BLaER1 (cell line): ENCODE results near the gene KRT33B.
"Not testable (repeated sequence)": the region's sequence is repeated elsewhere in the genome, so short reads cannot be mapped to it uniquely, and the experiment has no call there.

ENCODE experiments used
- H3K27ac ChIP-seq: shearing (Covaris generic); formaldehyde crosslinking; 2 replicates; pipeline ENCODE4 v1.8.1; 2022
- H3K27me3 ChIP-seq: shearing (Covaris generic); formaldehyde crosslinking; 2 replicates; pipeline ENCODE4 v1.8.1; 2022
- H3K36me3 ChIP-seq: shearing (Covaris generic); formaldehyde crosslinking; 2 replicates; pipeline ENCODE4 v1.8.1; 2022
- H3K4me1 ChIP-seq: shearing (Covaris generic); formaldehyde crosslinking; 2 replicates; pipeline ENCODE4 v1.8.1; 2022
- H3K4me2 ChIP-seq: shearing (Covaris generic); formaldehyde crosslinking; 2 replicates; pipeline ENCODE4 v1.8.1; 2022
- H3K4me3 ChIP-seq: shearing (Covaris generic); formaldehyde crosslinking; 2 replicates; pipeline ENCODE4 v1.8.1; 2022
- H3K9ac ChIP-seq: shearing (Covaris generic); formaldehyde crosslinking; 2 replicates; pipeline ENCODE4 v1.8.1; 2022
- H3K9me3 ChIP-seq: shearing (Covaris generic); formaldehyde crosslinking; 2 replicates; pipeline ENCODE4 v1.8.1; 2022
- H4K20me1 ChIP-seq: shearing (Covaris generic); formaldehyde crosslinking; 2 replicates; pipeline ENCODE4 v1.8.1; 2022
- Cebpa-rat ChIP-seq: shearing (Covaris generic); IDR thresholded peaks from 2 replicates; pipeline ENCODE4 v1.8.1; 2022

Gene KRT33B

GRCh38 chr17:41393826-41394225, 24.2 kb upstream of the KRT33B start:
- TF ChIP-seq Cebpa-rat: no peak
- no peaks in the 10 kb centered on the region for H4K20me1 ChIP-seq
- H3K36me3 ChIP-seq: no peaks in the 10 kb centered on the region
- H3K4me2 ChIP-seq: no peak overlapping the region
- H3K9ac ChIP-seq: no peak overlapping the region
- H3K9me3 ChIP-seq: no peaks in the 10 kb centered on the region
- no peaks in the 10 kb centered on the region for H3K27me3 ChIP-seq
- no peak overlapping the region for H3K4me3 ChIP-seq
- H3K27ac ChIP-seq: no peak overlapping the region
- H3K4me1 ChIP-seq: no peaks in the 10 kb centered on the region

- no peaks in the 10 kb centered on the region for H3K36me3 ChIP-seq
- H3K9me3 ChIP-seq: no peaks in the 10 kb centered on the region
- TF ChIP-seq Cebpa-rat: no peak
- no peak overlapping the region for H3K4me2 ChIP-seq
- no peaks in the 10 kb centered on the region for H3K4me1 ChIP-seq
- H3K27me3 ChIP-seq: no peaks in the 10 kb centered on the region
- no peak overlapping the region for H3K27ac ChIP-seq
- H4K20me1 ChIP-seq: no peaks in the 10 kb centered on the region
- H3K9ac ChIP-seq: no peak overlapping the region
- H3K4me3 ChIP-seq: no peak overlapping the region
Observed at GRCh38 chr17:41393294-41393693, 23.7 kb upstream of the KRT33B start.

DNA sequence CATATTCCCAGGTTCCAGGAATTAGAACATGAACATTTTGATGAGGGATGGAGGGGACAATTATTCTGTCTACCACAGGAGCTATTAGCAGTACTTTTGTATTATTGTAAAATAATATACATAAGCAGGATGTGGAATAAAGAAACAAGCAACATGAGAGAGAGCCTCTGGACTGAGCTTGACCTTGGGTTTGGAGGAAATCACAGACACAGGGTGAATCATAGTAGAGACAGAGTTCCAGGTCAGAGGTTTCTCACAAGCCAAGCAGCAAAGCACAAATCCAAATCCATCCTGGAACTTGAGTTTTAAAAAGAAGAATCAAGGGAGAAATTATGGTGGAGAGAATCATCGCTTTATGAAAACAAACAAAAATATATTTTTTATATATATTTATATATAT, 22.7 kb upstream of the KRT33B start:
- Histone ChIP-seq H3K9me3 (peaks cover 6% of the 10 kb centered on the region), H3K4me2 (no peak overlapping the region), H3K4me3 (no peak overlapping the region), H3K9ac (no peak overlapping the region), H3K4me1 (no peaks in the 10 kb centered on the region), H3K27me3 (no peaks in the 10 kb centered on the region), H3K27ac (no peak overlapping the region), H4K20me1 (no peaks in the 10 kb centered on the region), H3K36me3 (no peaks in the 10 kb centered on the region)
- TF ChIP-seq Cebpa-rat: no peak

GRCh38 chr17:41391535-41391934, 21.9 kb upstream of the KRT33B start:
- Histone ChIP-seq H3K27ac (no peak overlapping the region), H3K9me3 (peaks cover 13% of the 10 kb centered on the region), H3K27me3 (no peaks in the 10 kb centered on the region), H3K4me2 (no peak overlapping the region), H3K9ac (no peak overlapping the region), H3K36me3 (no peaks in the 10 kb centered on the region), H3K4me1 (no peaks in the 10 kb centered on the region), H3K4me3 (no peak overlapping the region), H4K20me1 (no peaks in the 10 kb centered on the region)
- TF ChIP-seq Cebpa-rat: no peak

- no peak overlapping the region for H3K27ac ChIP-seq
- H3K4me3 ChIP-seq: no peak overlapping the region
- H3K9me3 ChIP-seq: peaks cover 19% of the 10 kb centered on the region
- H3K9ac ChIP-seq: no peak overlapping the region
- TF ChIP-seq Cebpa-rat: no peak
- no peaks in the 10 kb centered on the region for H4K20me1 ChIP-seq
- no peak overlapping the region for H3K4me2 ChIP-seq
- H3K27me3 ChIP-seq: no peaks in the 10 kb centered on the region
- no peaks in the 10 kb centered on the region for H3K4me1 ChIP-seq
- H3K36me3 ChIP-seq: no peaks in the 10 kb centered on the region
Observed at GRCh38 chr17:41390411-41390938, 20.9 kb upstream of the KRT33B start.

- H3K27me3 ChIP-seq: no peaks in the 10 kb centered on the region
- no peak overlapping the region for H3K27ac ChIP-seq
- no peaks in the 10 kb centered on the region for H4K20me1 ChIP-seq
- H3K9ac ChIP-seq: no peak overlapping the region
- H3K4me2 ChIP-seq: no peak overlapping the region
- H3K4me3 ChIP-seq: no peak overlapping the region
- TF ChIP-seq Cebpa-rat: no peak
- no peaks in the 10 kb centered on the region for H3K36me3 ChIP-seq
- peaks cover 19% of the 10 kb centered on the region for H3K9me3 ChIP-seq
- no peaks in the 10 kb centered on the region for H3K4me1 ChIP-seq
Observed at GRCh38 chr17:41387670-41388069, 18.1 kb upstream of the KRT33B start.

DNA sequence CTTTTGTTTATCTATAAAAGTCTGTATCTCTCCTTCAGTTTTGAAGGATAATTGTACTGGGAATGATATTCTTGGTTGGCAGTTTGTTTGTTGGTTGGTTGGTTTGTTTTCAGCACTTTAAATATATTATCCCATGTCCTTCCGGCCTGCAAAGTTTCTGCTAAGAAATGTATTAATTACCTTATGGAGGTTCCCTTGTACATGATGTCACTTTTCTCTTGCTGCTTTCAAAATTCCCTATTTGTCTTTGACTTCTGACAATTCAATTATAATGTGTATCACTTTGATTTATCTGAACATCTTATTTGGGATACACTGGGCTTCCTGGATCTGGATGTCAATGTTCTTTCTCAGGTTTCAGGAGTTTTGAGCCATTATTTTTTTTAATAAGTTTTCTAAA, 16.6 kb upstream of the KRT33B start:
- Histone ChIP-seq H3K4me1 (no peaks in the 10 kb centered on the region), H3K27ac (no peak overlapping the region), H4K20me1 (no peaks in the 10 kb centered on the region), H3K9me3 (peaks cover 19% of the 10 kb centered on the region), H3K36me3 (no peaks in the 10 kb centered on the region), H3K9ac (no peak overlapping the region), H3K4me3 (no peak overlapping the region), H3K27me3 (no peaks in the 10 kb centered on the region), H3K4me2 (no peak overlapping the region)
- no peak for TF ChIP-seq Cebpa-rat

GRCh38 chr17:41383690-41384089, 14.1 kb upstream of the KRT33B start:
- no peak overlapping the region for H3K4me2 ChIP-seq
- peaks cover 19% of the 10 kb centered on the region for H3K9me3 ChIP-seq
- H3K36me3 ChIP-seq: no peaks in the 10 kb centered on the region
- H3K27ac ChIP-seq: no peak overlapping the region
- H4K20me1 ChIP-seq: no peaks in the 10 kb centered on the region
- no peak for TF ChIP-seq Cebpa-rat
- no peak overlapping the region for H3K9ac ChIP-seq
- H3K4me1 ChIP-seq: no peaks in the 10 kb centered on the region
- no peaks in the 10 kb centered on the region for H3K27me3 ChIP-seq
- no peak overlapping the region for H3K4me3 ChIP-seq

DNA sequence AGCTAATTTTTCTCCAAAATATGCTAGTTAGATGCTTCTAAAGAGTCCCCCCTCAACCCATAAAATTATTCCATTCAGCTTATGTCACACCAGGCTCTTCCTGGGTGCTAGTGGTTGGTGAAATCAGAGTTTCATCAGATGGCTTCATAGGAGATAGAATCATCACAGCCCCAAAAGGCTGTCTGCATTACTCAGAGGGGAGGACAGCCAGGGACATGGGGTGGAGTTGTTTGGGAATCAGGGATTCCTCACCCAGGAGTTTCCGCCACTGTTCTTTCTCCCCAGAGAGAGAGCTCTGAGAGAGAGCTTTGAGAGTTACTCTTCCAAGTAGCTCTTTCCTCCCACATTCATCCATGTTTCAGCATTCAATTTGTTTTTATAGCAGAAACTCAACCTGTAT, 12.8 kb upstream of the KRT33B start:
- Histone ChIP-seq H3K27me3 (no peaks in the 10 kb centered on the region), H3K36me3 (no peaks in the 10 kb centered on the region), H3K4me1 (peaks cover 8% of the 10 kb centered on the region; the same call in 1 of the 2 replicates), H3K27ac (no peak overlapping the region), H3K4me3 (no peak overlapping the region), H3K4me2 (no peak overlapping the region), H3K9me3 (peaks cover 14% of the 10 kb centered on the region), H3K9ac (no peak overlapping the region), H4K20me1 (no peaks in the 10 kb centered on the region)
- TF ChIP-seq Cebpa-rat: no peak

DNA sequence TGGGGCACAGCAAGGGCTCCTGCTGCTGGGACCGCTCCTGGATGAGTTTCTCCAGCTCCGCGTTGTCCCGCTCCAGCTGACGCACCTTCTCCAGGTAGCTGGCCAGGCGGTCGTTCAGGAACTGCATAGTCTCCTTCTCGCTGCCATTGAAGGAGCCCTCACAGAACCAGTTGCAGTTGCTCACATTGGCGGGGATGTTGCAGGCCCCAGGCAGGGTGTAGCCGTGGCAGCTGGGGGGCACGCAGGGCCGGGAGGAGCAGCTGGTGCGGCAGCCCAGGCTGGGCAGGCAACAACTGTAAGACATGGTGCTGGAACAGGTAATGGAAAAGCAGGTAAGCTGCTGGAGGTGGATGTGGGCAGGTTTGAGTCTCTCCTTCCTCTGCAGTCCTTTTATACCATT, 12.3 kb upstream of the KRT33B start, which contains the start of gene KRT34:
KRT34 (minus strand) TSS at position 364 of the 400 bp plus-strand sequence; CDS start at position 304, 60 bp downstream.
- not testable (repeated sequence) for H3K9me3 ChIP-seq, H3K4me1 ChIP-seq, H3K27me3 ChIP-seq, H3K9ac ChIP-seq, H3K4me2 ChIP-seq, H3K36me3 ChIP-seq, H3K27ac ChIP-seq, H4K20me1 ChIP-seq, H3K4me3 ChIP-seq

GRCh38 chr17:41380091-41380490, 10.5 kb upstream of the KRT33B start:
- not testable (repeated sequence) for H3K9ac ChIP-seq, H3K4me2 ChIP-seq, H3K4me3 ChIP-seq, H3K27ac ChIP-seq, H3K9me3 ChIP-seq, H3K27me3 ChIP-seq, H4K20me1 ChIP-seq, H3K36me3 ChIP-seq, H3K4me1 ChIP-seq
